GM12891 (cell line): Measurements from ENCODE around the gene S100B.

ENCODE experiments used
- DNase-seq: peaks from one replicate; pipeline ENCODE4 v3.0.0; 2011; ENCODE audit warnings: low spot score; ENCODE audit not compliant: insufficient read length
- FAIRE-seq: peaks from 2 replicates; lab custom pipeline; 2011; peaks lifted over from hg19 to GRCh38; lab: Jason Lieb, UNC
- PAX5 ChIP-seq: IDR thresholded peaks from 2 replicates; pipeline ENCODE4 v1.6.1; 2011; ENCODE audit warnings: low read length, moderate library complexity, mild to moderate bottlenecking; ENCODE audit not compliant: insufficient read depth, severe bottlenecking
- POLR2A ChIP-seq: IDR thresholded peaks from 2 replicates; pipeline ENCODE4 v1.6.1; 2011; ENCODE audit warnings: low read depth, low read length, control low read depth
- POLR2AphosphoS5 ChIP-seq: IDR thresholded peaks from 2 replicates; pipeline ENCODE4 v1.6.1; 2011; ENCODE audit warnings: low read depth, low read length, control low read depth
- POU2F2 ChIP-seq: IDR thresholded peaks from 2 replicates; pipeline ENCODE4 v1.6.1; 2011; ENCODE audit warnings: low read depth, mild to moderate bottlenecking, control low read depth, low read length, moderate library complexity
- SPI1 ChIP-seq: IDR thresholded peaks from 2 replicates; pipeline ENCODE4 v1.6.1; 2011; ENCODE audit warnings: low read depth, low read length, control low read depth
- TAF1 ChIP-seq: IDR thresholded peaks from 2 replicates; pipeline ENCODE4 v1.6.1; 2011; ENCODE audit warnings: low read depth, low read length, control low read depth

The S100B gene

GRCh38 chr21:46562472-46562871 is 42.4 kb downstream of the S100B start:
- FAIRE-seq: peak; percentile 56

GRCh38 chr21:46561445-46562090 is 43.3 kb downstream of the S100B start:
- DNase-seq (no peak), FAIRE-seq (peak; percentile 47)
- no peak for TF ChIP-seq TAF1
- no peak for TF ChIP-seq SPI1
- no peak for TF ChIP-seq POU2F2
- no peak for TF ChIP-seq POLR2A
- TF ChIP-seq PAX5: no peak
- TF ChIP-seq POLR2AphosphoS5: no peak

More at GRCh38 chr21:46562472-46562871, 42.4 kb downstream of the S100B start:
- peak; percentile 7 for DNase-seq
- no peak for TF ChIP-seq POU2F2
- no peak for TF ChIP-seq POLR2AphosphoS5
- no peak for TF ChIP-seq SPI1
- no peak for TF ChIP-seq PAX5
- TF ChIP-seq TAF1: no peak
- no peak for TF ChIP-seq POLR2A

- TF ChIP-seq POLR2A (no peak), POU2F2 (no peak), TAF1 (no peak), SPI1 (no peak), POLR2AphosphoS5 (no peak), PAX5 (no peak)
- no peak for DNase-seq
- FAIRE-seq: peak; percentile 70
Observed at GRCh38 chr21:46560568-46561444, 44.1 kb downstream of the S100B start.

- FAIRE-seq (peak; percentile 70), DNase-seq (no peak)
- no peak for TF ChIP-seq POLR2AphosphoS5
- no peak for TF ChIP-seq PAX5
- TF ChIP-seq POLR2A: no peak
- no peak for TF ChIP-seq POU2F2
- TF ChIP-seq SPI1: no peak
- TF ChIP-seq TAF1: 0 out of 2 replicates have a peak, but pooled peaks have one; percentile 30
Observed at GRCh38 chr21:46559291-46559983, 45.4 kb downstream of the S100B start.

- FAIRE-seq (no peak), DNase-seq (no peak)
- TF ChIP-seq TAF1 (no peak), PAX5 (no peak), POU2F2 (no peak), POLR2AphosphoS5 (no peak), SPI1 (no peak), POLR2A (no peak)
Observed at GRCh38 chr21:46557919-46558392, 46.9 kb downstream of the S100B start.

- no peak for TF ChIP-seq POLR2AphosphoS5
- no peak for TF ChIP-seq POU2F2
- no peak for TF ChIP-seq PAX5
- no peak for TF ChIP-seq SPI1
- DNase-seq (no peak), FAIRE-seq (no peak)
Observed at GRCh38 chr21:46557469-46557868, 47.4 kb downstream of the S100B start.

- TF ChIP-seq TAF1 (no peak), POLR2A (no peak), PAX5 (no peak), POU2F2 (no peak)
- DNase-seq (no peak), FAIRE-seq (no peak)
Observed at GRCh38 chr21:46556802-46557201, 48.1 kb downstream of the S100B start.

- no peak for FAIRE-seq
- peak; percentile 0 for DNase-seq
- TF ChIP-seq POLR2A (no peak), TAF1 (no peak), SPI1 (no peak), PAX5 (no peak), POLR2AphosphoS5 (no peak), POU2F2 (no peak)
Observed at GRCh38 chr21:46555678-46556077, 49.2 kb downstream of the S100B start.

- FAIRE-seq (no peak), DNase-seq (no peak)
- TF ChIP-seq PAX5: no peak
- no peak for TF ChIP-seq POLR2A
- no peak for TF ChIP-seq SPI1
- no peak for TF ChIP-seq TAF1
- TF ChIP-seq POLR2AphosphoS5: no peak
- no peak for TF ChIP-seq POU2F2
Observed at GRCh38 chr21:46555225-46555617, 49.7 kb downstream of the S100B start.
